ENCODE data around the gene ARHGEF2. TPM values are rescaled to one million over a fixed set of nuclear protein-coding genes. Genes with fewer than 3 reads are reported as not detected.

Gene ARHGEF2
- total and polyA plus RNA-seq, 2 donors (not counting 1 experiment from before 2014, with no cell fraction given): 241 to 245 TPM

GRCh38 chr1:155933591-155934096 is 44.7 kb downstream of the ARHGEF2 start:
- ATAC-seq (ENCODE audit: low read depth) (no peak), DNase-seq (no peak)
- H3K27me3 ChIP-seq (replicated peaks in 1 of 4; ENCODE audit: control extremely low read depth in 1 of 4, control insufficient read depth in 3 of 4, insufficient read depth in 4 of 4, low read length in 3 of 4): no peaks in the 10 kb centered on the region
- peak overlapping the region; percentile 79 for H2AFZ ChIP-seq (ENCODE audit: insufficient read depth, low read depth, low read length, poor library complexity, severe bottlenecking)
- H3K36me3 ChIP-seq (replicated peaks in 1 of 2; ENCODE audit: control extremely low read depth in 1 of 2, control insufficient read depth in 1 of 2, extremely low read depth in 1 of 2, insufficient read depth in 2 of 2, low read length in 1 of 2): peaks cover 2 to 36% of the 10 kb centered on the region in 2 experiments
- Mint-ChIP-seq H3K4me1 (peaks cover 36% of the 10 kb centered on the region), H3K27ac (no peak overlapping the region), H3K27me3 (no peaks in the 10 kb centered on the region), H3K9me3 (ENCODE audit: insufficient read depth) (no peaks in the 10 kb centered on the region), H3K4me3 (no peak overlapping the region)
- intact Hi-C loops (cut with micrococcal nuclease): loop anchor here (1.0 to 5.0 kb wide), 6 partner anchors 13 to 134 kb away; partner anchors contain the start of genes GON4L, LAMTOR2 and RIT1
- H3K4me3 ChIP-seq (ENCODE audit: control extremely low read depth in 1 of 5, extremely low read depth in 1 of 5, insufficient read depth in 1 of 5, low read depth in 2 of 5, low read length in 4 of 5): peak overlapping the region; percentile 76 to 97 (median 83)
- 7% methylated on average over 6 of the region's 10 CpGs for WGBS (ENCODE audit: insufficient coverage)
- H4K20me1 ChIP-seq (ENCODE audit: control insufficient read depth, insufficient read depth, low read length, poor library complexity, severe bottlenecking): peaks cover 20% of the 10 kb centered on the region
- peak overlapping the region; percentile 92 for H3K9ac ChIP-seq (ENCODE audit: low read length)
- peaks cover 39 to 49% of the 10 kb centered on the region in 2 donors for H3K4me1 ChIP-seq (ENCODE audit: control insufficient read depth in 2 of 2, insufficient read depth in 2 of 2, low read length in 2 of 2)
- TF ChIP-seq EZH2 (IDR thresholded peaks at IDR 0.05; ENCODE audit: borderline replicate concordance, insufficient read depth, low read depth, low read length, poor library complexity, severe bottlenecking): no peak
- TF ChIP-seq, protein P1, sequence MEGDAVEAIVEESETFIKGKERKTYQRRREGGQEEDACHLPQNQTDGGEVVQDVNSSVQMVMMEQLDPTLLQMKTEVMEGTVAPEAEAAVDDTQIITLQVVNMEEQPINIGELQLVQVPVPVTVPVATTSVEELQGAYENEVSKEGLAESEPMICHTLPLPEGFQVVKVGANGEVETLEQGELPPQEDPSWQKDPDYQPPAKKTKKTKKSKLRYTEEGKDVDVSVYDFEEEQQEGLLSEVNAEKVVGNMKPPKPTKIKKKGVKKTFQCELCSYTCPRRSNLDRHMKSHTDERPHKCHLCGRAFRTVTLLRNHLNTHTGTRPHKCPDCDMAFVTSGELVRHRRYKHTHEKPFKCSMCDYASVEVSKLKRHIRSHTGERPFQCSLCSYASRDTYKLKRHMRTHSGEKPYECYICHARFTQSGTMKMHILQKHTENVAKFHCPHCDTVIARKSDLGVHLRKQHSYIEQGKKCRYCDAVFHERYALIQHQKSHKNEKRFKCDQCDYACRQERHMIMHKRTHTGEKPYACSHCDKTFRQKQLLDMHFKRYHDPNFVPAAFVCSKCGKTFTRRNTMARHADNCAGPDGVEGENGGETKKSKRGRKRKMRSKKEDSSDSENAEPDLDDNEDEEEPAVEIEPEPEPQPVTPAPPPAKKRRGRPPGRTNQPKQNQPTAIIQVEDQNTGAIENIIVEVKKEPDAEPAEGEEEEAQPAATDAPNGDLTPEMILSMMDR (IDR thresholded peaks at IDR 0.05): no peak
- peak overlapping the region; percentile 86 to 89 for H3K27ac ChIP-seq (ENCODE audit: low read length in 2 of 2)
- POLR2A ChIA-PET: interaction anchor here (0.6 to 2.5 kb wide), 8 partner anchors 12 to 119 kb away, joined by 3 to 33 read pairs (median 9); partner anchors contain the start of gene ARHGEF2
- CTCF ChIA-PET: interaction anchor here (0.8 to 6.3 kb wide), 16 partner anchors 11 to 133 kb away, joined by 3 to 83 read pairs (median 5); partner anchors contain the start of gene ARHGEF2
- peaks cover 67% of the 10 kb centered on the region for H3K79me2 ChIP-seq (ENCODE audit: control insufficient read depth, insufficient read depth, low read length)
- H3K4me2 ChIP-seq (replicated peaks; ENCODE audit: low read depth, low read length, poor library complexity, severe bottlenecking): peak overlapping the region; percentile 88
- H3K9me3 ChIP-seq (ENCODE audit: control extremely low read depth in 1 of 3, control insufficient read depth in 2 of 3, insufficient read depth in 1 of 3, low read length in 2 of 3): no peaks in the 10 kb centered on the region

GRCh38 chr1:155932487-155932886 is 45.9 kb downstream of the ARHGEF2 start:
- H3K9me3 ChIP-seq (ENCODE audit: control extremely low read depth in 1 of 3, control insufficient read depth in 2 of 3, insufficient read depth in 1 of 3, low read length in 2 of 3): no peaks in the 10 kb centered on the region
- no peaks in the 10 kb centered on the region for H3K27me3 ChIP-seq (replicated peaks in 1 of 4; ENCODE audit: control extremely low read depth in 1 of 4, control insufficient read depth in 3 of 4, insufficient read depth in 4 of 4, low read length in 3 of 4)
- H3K27ac ChIP-seq (ENCODE audit: low read length in 2 of 2): peak overlapping the region in 1 of 2 donors; percentile 53
- no peaks in the 10 kb centered on the region for H3K27me3 Mint-ChIP-seq
- no peak overlapping the region for H3K9ac ChIP-seq (ENCODE audit: low read length)
- 100% methylated on average over 2 of the region's 5 CpGs for WGBS (ENCODE audit: insufficient coverage)
- H3K4me3 ChIP-seq (ENCODE audit: control extremely low read depth in 1 of 5, extremely low read depth in 1 of 5, insufficient read depth in 1 of 5, low read depth in 2 of 5, low read length in 4 of 5): no peak overlapping the region
- DNase-seq (no peak), ATAC-seq (ENCODE audit: low read depth) (no peak)
- H3K4me2 ChIP-seq (replicated peaks; ENCODE audit: low read depth, low read length, poor library complexity, severe bottlenecking): peak overlapping the region; percentile 52
- H3K9me3 Mint-ChIP-seq (ENCODE audit: insufficient read depth): no peaks in the 10 kb centered on the region
- H3K27ac Mint-ChIP-seq: no peak overlapping the region
- ChIA-PET POLR2A (interaction anchor here (0.9 kb wide), 1 partner anchor 13 kb away, joined by 3 read pairs; no protein-coding TSS in a partner anchor), CTCF (interaction anchor here (1.1 to 6.3 kb wide), 10 partner anchors 11 to 197 kb away, joined by 3 to 83 read pairs (median 4); no protein-coding TSS in a partner anchor)
- peaks cover 28% of the 10 kb centered on the region for H3K4me1 Mint-ChIP-seq
- peaks cover 26% of the 10 kb centered on the region for H4K20me1 ChIP-seq (ENCODE audit: control insufficient read depth, insufficient read depth, low read length, poor library complexity, severe bottlenecking)
- H3K79me2 ChIP-seq (ENCODE audit: control insufficient read depth, insufficient read depth, low read length): peaks cover 58% of the 10 kb centered on the region
- intact Hi-C loops (cut with micrococcal nuclease): loop anchor here (5.0 kb wide), 1 partner anchor 135 kb away; no protein-coding TSS in a partner anchor
- H3K4me1 ChIP-seq (ENCODE audit: control insufficient read depth in 2 of 2, insufficient read depth in 2 of 2, low read length in 2 of 2): peaks cover 31 to 42% of the 10 kb centered on the region in 2 donors
- no peak overlapping the region for H2AFZ ChIP-seq (ENCODE audit: insufficient read depth, low read depth, low read length, poor library complexity, severe bottlenecking)
- no peak for TF ChIP-seq EZH2 (IDR thresholded peaks at IDR 0.05; ENCODE audit: borderline replicate concordance, insufficient read depth, low read depth, low read length, poor library complexity, severe bottlenecking)
- TF ChIP-seq, protein P1 (IDR thresholded peaks at IDR 0.05): no peak
- peaks cover 2 to 43% of the 10 kb centered on the region in 2 experiments for H3K36me3 ChIP-seq (replicated peaks in 1 of 2; ENCODE audit: control extremely low read depth in 1 of 2, control insufficient read depth in 1 of 2, extremely low read depth in 1 of 2, insufficient read depth in 2 of 2, low read length in 1 of 2)
- H3K4me3 Mint-ChIP-seq: peak overlapping the region; percentile 29
